Left forelimb (tissue), 1 donor: ENCODE measurements around the gene CCSER1.
"Not testable (repeated sequence)": the region's sequence is repeated elsewhere in the genome, so short reads cannot be mapped to it uniquely, and the experiment has no call there.

ENCODE experiments used
- DNase-seq: peaks from one replicate; pipeline ENCODE4 v3.0.0-alpha.2; 2018; ENCODE audit warnings: low spot score

CCSER1 gene

DNA sequence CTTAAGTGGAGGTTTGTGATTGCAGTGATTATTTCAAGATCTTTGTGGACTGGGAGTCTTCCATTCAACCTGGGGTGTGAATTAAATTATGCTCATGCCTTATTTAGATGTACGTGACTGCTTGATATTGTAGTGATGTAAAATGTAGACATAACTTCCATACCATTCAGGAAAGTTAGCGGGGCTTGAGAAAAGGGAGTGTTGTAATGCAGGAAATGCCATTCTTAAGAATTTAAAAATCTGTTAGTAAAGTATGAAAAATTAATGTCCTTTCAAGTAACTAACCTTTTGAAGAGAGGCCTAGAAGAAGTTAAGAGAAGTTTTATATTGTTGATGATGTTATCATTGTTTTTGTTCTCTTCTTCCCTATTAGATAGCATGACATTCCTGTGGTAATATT lies 318.2 kb downstream of the CCSER1 start:
- no peak for DNase-seq

DNA sequence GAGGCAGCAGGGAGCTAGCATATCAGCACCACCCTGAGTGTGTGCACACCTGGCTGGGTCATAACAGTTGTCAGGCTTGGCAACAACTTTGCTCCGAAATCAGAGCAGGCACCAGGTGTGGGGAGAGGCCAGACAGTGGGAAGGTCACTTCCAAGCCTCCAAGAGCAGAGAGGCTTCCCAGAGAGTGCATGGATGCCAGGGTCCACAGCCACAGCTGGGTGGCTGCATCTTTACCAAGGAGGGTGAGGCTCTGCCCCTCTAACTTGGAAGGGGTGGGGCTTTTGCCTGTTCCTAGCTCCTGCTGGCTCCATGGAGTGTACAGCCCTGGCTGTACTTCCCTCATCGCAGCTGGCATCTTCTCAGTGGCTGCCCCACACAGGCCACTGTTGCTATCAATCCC lies 322.4 kb downstream of the CCSER1 start:
- DNase-seq, result no peak

DNA sequence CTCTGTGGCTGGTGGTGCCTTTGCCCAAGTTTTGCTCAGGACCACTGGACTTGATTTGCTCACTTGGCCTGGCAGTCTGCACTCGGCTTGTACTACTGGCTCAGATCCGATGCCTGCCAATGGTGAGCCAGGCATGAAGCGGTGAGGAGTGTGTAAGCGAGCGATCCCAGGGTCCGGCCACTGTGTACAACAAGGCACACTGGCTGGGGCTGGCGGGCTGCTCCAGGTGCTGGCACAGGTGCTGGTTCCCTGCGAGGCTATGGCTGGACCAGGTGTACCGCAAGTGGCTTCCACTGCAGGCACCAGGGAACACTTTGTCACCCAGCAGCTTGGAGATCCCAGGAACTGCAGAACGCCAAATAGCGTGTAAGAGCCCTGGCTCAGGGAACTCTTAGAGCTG lies 329.7 kb downstream of the CCSER1 start:
- no peak for DNase-seq

DNA sequence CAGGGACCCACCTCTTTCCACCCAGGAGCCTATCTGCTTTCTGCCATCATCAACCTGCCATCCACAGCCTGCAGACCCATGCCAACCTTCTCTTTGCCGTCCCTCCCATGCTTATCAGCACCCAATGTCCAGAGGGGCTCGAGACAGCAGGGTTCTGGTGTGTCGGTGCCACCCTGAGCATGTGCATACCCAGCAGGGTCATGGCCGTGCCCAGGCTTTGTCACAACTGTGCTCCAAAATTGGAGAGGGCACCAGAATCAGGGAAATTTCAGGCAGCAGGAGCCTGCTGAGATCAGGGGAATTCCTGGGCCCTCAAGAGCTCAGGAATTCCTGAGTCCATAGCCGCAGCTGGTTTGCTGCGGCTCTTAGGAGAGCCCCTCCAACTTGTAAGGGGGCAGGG lies 330.6 kb downstream of the CCSER1 start:
- DNase-seq, result no peak

DNA sequence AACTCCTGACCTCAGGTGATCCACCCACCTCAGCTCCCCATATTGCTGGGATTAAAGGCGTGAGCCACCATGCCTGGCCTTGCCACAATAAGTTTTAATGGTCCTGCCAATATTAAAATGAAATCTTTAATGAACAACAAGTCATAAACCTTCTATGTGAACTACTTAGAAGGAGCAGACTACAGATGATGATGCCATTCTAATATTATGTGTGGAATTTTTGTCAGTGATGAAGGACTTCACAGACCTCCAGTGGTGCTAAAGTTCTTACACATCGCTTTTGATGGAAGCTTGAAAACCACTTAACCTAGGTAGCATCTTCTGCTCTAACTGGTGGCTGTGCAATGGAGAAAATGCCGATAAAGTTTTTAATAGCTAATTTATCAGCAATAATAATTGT lies 331.4 kb downstream of the CCSER1 start:
- no peak for DNase-seq

DNA sequence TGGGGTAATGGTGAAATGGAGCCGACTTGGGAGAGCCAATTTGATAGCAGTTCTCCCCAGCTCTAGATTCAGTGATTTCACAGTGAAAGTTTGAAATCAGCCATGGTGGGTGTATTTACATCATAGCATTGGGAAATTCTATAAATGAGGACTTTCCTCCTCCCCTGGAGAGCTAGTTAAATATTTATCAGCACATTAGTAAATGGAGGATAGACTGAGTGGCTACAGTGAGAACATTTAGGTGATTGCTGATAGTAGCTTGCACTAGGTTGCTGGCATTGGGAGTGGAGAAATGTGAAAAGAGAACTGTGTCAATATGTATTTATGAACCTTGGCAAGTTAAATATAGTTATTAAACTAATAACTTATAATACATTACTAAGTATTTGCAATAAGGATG lies 347.3 kb downstream of the CCSER1 start:
- no peak for DNase-seq

DNA sequence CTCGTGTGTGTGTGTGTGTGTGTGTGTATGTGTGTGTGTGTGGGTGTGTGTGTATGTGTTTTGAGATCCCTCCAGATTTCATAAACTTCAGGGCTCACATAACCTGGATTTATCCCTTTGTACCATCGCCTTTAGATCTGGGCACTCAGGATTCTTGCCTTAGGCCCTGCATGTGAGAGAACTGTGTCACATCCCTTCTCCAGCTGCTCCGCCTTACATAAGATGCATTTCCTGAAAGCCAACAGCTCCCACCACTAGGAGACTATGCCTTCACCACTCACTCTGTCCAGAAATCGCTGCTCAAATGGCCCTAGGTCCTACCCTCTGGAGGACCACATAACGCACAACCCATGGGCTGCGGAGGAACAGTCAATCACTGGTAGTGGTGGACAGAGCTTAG lies 348.8 kb downstream of the CCSER1 start:
- DNase-seq, result no peak

DNA sequence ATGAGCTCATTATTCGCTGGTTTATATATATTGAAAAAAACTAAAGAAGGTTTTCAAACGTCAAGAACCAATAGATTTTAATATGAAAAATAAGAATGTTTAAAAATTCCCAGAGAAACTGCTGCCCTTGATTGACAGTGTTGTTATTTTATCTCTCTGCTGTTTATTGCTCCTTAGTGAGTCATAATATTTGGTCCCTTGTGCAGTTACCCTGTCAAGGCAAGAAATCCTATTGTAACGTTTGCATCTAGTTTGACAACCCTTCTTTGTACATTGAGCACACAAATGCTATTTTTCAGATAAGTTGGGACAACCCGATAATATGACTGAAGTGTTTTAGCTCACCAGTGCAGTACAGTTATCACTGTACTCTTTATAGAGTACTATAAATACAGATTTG lies 349.4 kb downstream of the CCSER1 start:
- no peak for DNase-seq

DNA sequence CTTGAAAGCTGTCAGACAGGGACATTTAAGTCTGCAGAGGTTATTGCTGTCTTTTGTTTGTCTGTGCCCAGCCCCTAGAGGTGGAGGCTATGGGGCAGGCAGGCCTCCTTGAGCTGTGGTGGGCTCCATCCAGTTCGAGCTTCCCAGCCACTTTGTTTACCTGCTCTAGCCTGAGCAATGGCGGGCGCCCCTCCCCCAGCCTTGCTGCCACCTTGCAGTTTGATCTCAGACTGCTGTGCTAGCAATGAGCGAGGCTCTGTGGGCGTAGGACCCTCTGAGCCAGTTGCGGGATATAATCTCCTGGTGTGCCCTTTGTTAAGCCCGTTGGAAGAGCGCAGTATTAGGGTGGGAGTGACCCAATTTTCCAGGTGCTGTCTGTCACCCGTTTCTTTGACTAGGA lies 357.7 kb downstream of the CCSER1 start:
- not testable (repeated sequence) for DNase-seq

DNA sequence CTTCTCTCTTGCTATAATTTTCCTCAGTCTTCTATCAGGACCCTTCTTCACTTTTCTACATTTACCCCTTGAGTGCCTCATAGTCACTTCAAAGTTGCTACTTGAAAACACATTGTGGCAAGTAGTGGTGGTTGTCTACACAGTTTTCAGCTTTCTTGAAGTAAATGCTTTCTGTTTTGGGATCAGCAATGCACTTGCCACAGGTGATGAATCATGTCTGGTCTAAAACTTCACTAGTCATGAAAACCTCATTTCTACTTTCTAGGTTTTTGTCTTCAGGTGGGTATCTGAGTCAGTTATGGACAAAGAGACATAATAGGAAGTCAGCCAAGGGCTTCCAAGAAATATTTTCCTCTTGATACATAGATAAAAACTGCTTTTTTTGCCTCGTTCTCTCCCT lies 359.2 kb downstream of the CCSER1 start:
- DNase-seq, result no peak

DNA sequence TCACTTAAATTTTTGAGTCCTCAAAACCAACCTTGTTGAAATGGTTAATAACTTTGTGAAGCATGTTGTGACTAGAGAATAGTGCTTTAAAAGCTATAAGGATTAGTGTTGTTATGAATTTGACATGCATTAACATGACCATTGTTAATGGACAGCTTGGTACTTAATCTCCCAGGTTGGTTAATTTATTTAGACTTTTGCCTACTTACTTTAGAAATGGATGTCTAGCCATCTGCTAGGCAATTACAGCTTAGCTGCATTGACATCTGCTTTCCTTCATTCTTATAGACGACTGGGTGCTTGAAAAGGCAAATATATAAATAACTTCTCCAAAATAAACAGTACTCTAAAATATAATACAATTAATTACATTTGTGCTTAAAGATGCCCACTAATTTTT lies 368.0 kb downstream of the CCSER1 start:
- no peak for DNase-seq

DNA sequence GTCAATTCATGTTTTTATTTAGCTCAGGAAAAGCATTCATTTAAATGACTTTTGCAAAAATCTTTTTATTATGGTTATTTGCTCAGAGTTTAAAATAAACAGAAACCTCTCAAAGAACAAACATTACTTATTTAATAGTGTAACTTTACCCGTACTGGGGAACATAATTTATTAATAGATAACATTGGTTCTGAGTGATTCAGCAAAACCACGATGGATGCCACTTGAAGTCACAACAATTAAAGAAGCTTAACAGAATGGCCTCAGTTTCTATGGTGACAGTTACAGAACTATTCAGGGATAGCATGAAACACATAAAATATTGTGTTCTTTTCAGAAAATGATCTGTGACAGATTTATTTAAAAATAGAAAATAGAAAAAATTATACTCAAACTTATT lies 368.7 kb downstream of the CCSER1 start:
- DNase-seq, result no peak

DNA sequence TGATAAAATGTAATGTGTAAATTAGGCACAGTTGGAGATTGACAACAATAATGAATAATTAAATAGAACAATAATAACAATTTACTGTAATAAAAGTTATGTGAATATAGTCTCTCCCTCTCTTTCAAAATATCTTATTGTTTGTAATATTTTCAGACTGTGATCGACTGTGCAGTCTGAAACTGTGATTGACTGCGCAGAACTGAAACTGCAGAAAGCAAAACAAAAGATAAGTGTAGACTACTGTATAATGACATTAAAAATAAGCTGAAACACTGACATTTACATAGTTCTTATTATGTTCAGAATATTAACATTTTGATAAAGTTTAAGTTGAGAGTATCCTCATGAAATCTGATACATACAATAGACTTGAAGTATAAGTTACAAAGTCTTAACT lies 371.0 kb downstream of the CCSER1 start:
- DNase-seq, result no peak

DNA sequence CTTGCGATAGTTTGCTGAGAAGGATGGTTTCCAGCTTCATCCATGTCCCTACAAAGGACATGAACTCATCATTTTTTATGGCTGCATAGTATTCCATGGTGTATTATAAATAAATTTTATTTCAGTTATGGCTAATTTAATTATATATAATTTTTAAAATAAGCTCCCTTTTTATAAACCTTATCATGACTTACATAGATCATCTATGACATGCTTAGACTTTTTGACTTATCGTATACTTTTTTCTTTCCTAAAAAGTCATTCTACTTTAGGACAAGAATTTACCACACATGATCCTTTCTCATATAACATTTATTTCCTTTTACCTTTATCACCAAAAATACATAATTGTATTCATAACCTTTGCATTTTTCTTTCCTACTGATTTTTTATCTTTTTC lies 376.5 kb downstream of the CCSER1 start:
- DNase-seq, result no peak

DNA sequence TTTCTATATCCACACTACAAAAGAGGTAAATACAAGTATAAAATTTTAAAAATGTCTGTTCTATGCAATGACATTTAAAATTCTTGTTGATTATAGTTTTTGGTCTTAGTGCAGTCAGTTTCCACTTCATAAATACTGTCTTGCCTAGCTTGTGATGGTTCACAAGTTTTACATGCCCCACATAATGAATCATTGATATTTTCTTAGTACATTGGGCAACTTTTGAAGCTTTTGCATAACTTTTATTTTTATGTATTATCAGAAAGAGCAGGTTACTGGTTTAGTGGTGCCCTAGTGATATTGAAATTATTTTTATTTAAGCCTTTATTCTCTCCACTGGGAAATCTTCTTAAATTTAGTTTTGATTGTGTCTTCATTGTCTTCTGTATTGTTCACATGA lies 388.0 kb downstream of the CCSER1 start:
- DNase-seq, result no peak

DNA sequence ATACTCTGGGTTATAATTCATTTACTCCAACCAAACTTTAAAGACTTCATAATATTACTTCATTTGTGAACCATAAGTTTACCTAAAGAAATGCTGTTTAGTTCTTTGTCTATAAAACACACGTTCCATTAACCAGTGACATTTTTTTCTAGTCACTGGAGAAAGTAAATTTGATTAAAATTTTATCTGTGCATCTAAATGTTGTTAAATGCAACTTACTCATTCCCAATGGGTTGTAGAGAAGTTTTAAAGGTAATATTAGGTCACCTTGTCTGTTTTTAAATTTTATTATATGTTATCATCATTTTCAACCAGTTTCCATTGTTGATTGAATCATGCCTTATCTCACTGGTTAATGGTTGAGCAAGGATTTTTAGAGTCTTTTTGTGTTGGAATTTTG lies 401.4 kb downstream of the CCSER1 start:
- no peak for DNase-seq

DNA sequence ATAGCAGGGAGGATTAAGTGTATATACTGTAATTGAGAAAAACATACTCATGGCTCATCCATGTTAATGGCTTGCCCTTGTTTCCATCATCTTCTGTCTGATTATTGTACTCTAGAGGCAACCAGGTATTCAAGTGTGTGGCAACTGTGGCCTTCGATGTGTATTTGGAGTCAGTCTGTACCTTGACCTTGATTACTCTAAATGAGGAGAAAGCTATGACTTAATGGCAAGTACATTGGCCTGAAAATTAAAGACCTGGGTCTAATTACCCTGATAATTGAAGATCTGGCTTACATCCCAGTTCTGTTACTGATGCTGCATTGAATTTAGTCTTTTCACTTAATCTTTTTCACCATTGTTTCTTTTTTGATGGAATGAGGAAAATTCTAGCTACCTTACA lies 409.2 kb downstream of the CCSER1 start:
- no peak for DNase-seq

DNA sequence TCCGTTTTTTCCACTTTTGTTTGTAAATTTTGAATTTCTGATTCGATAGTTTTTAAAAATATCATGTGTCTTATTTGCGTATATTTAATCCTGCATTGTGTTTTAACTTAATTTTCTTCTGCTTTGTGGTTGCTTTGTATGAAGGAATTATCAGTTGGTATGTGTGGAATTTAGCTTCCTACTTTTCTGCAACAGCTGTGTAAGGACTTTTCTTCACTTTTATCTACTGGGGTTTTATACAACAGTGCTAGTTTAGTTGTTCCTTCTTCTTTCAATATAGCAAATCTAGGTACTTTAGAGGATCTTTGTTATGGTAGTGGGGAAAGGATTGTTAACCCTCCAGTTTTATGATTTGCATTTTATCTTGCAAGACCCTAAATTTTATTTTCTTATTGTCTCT lies 410.3 kb downstream of the CCSER1 start:
- DNase-seq, result no peak

DNA sequence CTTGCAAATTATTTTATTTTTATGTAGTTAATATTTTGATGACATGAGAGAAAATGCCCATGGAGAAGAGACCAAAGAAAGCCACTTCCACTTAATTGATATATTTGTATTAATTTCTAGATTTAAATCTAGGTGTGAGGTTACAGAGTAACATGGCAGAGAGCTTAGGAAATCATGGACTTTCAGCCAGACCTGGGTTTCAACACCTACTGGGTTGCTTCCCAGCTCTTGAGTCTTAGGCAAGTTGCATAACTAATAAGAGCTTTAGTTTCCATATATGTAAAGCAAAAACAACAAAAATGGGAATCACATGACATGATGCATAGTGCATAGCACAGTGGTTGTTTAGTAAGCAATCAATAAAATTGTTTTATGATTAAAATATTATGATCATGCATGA lies 413.3 kb downstream of the CCSER1 start:
- no peak for DNase-seq

DNA sequence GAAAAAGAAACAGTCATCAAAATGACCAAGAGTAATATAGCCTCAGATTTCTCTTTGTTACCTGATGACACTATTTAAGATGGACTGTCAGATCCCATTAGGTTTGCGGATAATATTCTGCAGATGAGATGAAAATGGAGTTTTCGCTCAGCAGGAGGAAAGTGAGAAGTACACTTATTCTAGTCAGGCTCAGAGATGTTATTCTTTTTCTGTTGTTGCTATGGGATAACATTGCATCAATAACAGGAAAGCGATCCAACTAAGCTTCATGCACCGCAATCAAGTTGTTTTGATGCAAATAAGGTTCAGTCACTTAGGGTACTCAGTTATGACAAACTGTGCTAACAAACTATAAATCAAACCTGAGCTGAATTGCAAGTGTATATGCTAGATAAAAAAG lies 415.0 kb downstream of the CCSER1 start:
- no peak for DNase-seq

DNA sequence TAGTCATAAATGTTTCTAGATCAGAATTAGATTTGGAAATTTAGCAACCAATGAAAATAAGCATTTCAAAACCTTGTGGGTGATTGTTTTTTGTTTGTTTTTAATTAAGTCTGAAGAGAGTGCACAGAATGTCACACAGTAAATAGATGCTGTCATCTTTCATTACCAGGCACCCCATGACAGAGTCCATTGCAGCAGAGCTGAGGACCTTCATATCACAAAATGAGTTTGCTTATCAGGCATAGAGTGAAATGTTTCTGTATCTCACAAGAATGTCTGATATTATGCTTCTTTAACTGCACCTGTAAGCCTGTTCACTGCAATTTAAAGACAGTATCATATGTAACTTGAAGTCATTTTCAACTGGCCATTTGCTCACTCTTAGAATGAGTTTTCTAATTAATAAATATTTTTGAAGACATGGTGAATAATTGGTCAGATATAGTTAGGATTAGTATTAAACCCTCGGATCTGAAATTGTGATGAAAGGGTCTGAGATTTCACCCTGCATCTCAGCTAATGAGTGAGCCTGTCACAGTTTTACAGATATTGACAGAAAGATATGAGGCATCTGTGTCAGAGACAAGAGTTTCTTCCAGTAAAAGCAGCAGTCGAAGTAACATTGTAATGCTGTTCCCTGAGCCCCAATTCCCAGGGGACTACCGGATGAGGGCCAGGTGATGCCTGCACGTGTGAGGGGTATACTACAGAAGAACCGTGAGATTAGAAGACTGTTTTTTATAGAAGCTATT lies 416.4 kb downstream of the CCSER1 start:
- DNase-seq, result no peak

DNA sequence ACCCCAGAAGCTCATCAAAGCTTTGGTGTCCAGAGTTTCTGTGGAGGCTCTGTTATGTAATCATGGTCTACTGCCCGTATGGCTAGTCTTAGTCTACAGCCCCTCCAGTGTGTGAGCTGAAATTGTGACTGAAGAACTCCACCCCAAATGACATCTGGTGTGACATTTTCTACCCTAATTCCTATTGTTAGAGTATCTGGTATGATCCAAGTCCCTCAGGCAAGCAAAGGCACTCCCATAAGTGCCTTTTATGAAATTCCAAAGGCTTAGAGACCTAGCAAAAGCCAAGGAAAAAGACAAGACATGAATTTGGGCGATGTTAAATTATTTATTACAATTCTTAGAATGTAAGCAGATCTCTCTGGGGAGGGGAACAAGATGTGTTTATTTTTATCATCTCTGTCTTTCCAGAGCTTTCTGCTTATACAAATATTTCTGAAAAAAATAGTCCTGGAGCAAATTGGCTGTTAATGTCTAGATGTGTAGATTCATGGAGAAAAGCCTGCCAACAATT lies 417.4 kb downstream of the CCSER1 start:
- no peak for DNase-seq

DNA sequence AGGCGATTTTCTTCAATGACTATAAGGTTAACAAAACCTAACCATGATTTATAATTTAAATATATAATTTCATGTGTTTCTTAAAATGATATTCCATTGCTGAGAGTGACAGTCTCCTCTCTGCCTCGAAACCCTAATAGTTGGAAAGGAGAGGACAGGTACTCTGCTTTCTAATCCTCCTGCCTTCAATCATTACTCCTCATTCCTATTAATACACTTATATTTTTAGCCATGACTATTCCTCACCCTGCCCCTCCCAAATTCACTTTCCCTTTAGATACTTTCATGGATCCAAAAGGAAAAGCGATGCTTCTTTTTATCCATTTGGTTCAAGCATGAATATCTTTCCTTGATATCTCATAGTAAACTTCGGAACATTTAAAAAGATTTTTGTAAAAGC lies 418.2 kb downstream of the CCSER1 start:
- DNase-seq, result no peak

DNA sequence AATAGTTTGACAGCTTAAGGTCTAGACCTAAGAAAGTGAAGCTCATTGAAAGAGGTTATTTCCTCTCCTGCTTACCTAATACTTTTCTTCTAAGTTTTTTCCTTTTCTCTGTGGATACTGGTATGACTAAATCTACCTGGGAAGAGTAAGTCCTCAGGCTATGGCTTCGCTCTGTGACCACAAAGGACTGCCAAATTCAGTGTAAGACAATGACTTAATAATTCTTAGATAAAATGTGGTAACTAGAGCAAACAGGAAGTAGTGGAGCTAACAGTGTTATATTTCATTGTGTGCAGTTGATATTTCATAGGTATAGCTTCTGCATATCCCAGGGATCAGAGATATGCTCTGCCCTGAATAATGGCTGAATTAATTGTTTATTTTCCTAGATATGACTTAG lies 418.9 kb downstream of the CCSER1 start:
- no peak for DNase-seq
